GM19438 (cell line): ENCODE measurements around the gene C3orf18.

Source experiments
- ATAC-seq: cut with Tn5 transposase; IDR thresholded peaks from one replicate; pipeline ENCODE4 v1.9.1; 2021; ENCODE audit warnings: low read depth; ENCODE audit not compliant: unreplicated experiment

Gene C3orf18

DNA sequence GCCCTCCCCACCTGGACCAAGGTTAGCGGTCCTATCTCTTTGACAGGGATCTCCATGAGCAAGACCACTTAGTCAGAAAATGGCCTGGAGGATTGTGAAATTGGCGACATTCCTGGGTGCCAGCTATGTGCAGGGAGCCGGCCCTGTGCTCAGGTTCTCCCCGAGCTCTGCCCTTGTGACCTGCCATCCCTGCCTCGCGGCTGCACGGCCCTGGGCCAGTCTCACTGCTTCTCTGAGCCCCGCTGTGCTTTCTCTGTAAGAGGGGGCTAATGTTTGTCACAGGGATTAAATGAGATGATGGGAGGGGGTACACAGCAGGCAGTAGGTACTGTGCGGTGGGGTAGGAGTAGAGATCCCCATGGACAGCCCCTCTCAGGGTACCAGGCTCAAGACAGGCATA, 14.9 kb downstream of the C3orf18 start:
- no peak for ATAC-seq

DNA sequence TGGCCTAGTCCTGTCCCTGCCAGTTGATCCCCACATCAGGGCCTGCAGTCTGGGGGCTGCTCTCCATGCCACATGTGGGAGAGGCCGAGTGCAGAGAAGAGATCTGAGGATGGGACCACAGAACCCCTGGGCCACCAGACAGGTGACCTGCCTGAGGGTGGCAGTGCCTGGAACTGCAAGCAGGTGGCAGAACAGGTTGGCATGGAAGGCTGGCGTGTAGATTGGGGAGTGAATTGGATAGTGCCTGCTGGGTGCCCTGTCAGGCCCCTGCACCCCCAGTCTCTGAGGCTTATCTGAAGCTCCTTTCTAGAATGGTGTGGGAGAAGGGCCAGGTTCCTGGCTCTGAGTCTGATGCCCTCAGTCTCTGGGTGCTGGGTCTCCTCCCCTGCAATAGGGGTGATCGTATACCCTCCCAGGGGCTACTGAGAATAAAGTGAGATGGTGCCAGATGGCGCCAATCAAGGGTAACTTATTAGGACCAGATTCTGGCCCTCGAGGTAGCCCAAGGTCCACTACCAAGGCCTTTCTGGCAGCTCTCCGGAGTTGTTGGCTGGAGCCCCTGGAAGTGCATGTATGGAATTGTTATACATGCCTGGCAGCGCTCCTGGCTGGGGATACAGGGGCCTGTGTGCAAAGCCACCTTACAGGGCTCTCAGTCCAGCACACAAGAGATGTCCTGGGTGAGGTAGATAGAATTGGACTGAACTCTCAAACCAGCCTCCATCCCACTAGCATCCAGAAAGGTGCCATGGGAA, 15.7 kb downstream of the C3orf18 start:
- no peak for ATAC-seq

DNA sequence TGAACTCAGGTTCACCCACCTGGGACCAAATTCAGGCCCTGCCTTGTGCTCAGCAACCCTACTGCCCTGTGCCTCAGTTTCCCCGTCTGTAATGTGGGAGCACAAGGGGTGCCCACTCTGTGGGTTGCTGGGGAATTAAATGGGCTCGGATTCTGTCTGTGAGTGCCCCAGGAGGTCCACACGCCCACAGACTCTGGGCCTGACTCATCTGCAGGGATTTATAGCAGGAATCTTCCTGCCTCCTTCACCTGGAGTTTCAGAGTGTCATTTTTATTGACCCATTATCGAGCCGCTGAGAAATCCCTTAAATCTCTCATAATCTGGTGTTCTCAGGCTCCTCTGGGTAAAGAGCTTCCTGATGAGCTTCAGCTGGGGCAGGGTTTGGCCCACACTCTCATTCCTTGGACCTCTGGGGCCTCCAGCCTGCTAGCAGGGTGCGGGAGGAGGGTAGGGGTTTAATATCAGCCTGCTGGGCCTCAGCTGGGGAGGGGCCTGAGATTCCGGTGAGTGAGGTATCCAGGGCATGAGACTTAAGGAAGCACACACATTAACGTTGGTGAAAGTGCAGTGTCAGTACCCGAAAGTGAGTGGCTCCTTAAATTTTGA, 16.4 kb downstream of the C3orf18 start:
- no peak for ATAC-seq

DNA sequence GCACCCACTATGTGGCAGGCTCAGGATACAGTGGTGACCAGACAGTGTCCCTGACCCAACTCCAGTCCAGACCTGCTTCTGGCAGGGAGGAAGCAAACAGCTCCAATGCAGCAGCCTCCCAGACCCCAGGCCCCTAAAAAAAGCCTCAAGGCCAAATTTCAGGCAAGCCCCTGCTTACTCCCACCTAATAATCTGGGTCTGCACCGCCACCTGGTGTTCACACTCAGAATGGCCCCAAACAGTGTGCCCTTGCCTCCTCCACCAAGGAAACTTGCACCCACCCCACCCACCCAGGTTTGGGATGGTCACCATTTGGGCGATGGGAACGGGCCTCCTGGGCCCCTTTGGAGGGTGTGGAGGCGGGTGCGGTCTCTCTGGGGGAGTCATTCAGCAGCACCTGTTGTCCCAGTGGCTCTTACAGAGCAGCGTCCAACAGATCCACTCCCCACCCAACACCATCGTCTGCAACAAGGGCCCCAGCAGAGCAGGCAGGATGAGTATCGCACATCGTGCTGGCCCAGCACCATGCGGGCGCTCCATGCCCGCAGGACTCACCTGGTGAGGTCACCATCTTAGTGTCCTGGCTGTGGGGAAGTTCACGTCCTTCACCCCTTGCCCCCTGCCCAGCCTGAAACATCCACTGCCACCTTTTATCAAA, 17.3 kb downstream of the C3orf18 start:
- ATAC-seq: no peak

DNA sequence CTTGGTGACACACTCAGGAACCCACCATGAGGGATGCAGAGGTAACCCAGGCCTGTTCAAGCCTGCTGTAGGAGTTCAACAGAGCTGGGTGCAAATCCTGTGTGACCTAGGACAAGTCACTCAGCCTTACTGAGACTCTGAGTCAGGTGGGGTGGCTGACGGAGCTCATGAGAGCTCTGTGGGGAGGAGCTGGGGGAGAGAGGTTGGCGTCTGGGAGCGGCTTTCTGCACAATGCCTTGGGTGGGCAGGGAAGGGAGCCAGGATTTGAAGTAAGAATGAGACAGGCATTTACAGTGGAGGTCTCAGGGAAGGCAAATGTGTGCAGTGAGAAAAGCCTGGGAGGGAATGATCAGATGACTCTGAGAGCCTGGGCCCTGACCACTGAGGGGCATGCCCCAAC, 18.3 kb downstream of the C3orf18 start:
- ATAC-seq: no peak

DNA sequence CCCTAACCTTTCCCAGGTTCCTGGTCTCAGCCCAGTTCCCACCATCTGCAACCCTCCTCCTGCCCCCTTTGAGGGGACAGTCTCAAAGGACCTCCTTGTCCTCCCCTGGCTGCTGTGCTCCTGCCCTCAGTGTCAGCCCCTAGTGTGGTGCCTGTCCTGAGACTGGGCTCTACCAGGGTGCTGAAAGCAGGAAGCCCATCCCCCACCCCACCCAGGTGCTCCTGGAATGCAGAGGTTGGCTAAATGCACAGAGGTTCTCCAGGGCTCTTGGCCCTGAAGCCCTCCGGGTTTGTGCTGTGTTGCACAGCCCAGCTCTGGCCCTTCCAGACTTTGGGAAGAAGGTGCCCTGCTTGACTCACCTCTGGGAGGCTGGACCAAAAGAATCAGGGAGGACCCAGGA, 21.8 kb downstream of the C3orf18 start:
- ATAC-seq: no peak

DNA sequence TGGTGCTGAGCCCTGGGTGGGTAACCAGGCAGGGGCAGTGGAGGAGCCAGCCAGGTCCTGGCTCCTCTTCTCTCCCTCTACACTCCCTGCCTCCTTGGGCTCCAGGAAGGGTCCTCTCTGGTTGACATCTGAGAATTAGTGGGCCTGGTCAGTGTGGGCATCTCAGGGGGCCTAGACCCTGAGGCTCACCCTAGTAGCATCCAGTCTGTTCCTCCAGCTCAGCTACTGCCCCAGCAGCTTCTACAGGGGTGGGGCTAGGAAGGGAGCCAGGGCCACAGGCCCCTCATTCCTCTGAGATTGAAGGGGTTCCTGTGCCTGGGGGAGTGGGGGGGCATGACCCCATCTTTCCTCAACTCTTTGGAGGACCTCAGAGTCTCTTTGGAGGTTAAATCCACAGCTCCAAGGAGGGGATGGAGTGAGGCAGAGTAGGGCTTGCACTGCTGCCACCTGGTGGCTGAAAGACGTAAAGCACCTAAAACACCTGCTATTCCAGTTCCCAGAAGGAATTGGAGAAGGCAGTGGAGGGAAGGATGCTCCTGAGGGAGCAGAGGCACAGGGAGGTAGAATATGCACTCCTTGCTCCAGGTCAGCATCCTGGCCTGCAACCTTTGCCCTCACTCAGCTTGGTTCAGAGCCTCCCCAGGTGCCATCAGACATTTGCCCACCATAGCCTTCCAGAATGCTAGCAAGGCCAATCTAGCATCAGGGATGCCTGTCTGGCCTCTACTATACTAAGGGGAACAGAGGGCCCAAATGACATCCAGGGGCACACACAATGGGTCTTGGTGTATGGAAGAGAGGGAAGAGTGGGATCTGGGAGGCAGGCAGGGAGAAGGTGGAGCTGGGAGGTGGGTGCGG, 25.1 kb downstream of the C3orf18 start:
- ATAC-seq: no peak

DNA sequence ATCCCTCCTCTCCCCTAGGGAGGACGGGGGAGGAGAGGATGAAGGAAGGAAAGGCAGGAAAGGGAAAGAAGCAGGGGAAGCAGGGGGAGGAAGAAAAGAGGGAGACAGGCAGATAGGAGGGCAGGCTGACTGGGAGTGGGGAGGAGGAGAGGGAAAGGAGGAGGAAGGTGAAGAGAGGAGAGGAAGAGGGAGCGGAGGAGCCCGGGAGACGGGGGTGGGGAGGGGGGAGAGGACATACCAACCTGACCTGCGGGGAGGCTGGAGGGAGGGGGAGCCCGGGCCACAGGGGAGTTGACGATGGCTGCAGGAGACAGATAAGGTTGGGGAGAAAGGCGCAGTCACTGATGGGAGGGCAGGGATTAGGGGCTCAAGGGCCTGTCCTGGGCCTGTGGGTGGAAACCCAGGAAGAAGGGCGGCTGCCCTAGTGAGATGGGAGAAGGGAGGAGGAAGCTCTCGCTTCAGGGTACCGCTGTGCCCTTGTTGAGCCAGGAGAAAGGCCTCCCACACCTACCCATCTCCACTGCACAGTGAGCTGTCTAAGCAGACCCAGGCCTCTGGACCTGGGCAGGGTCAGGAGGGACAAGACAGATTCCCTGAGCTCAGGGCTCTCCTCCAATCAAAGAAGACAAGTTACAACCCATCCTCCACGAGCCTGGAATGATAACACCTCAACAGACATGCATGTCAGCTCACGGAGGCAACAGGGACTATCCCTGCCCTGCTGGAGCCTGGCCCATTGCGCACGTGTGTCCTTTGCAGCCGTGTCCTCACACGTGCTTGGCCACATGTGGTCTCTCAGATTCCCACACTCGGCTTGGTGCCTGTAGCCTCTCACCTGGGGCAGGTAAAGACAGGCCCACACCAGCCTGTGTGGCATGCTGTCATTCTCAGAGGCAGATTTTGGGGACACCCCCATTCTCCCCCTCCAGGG, 27.9 kb downstream of the C3orf18 start:
- no peak for ATAC-seq

DNA sequence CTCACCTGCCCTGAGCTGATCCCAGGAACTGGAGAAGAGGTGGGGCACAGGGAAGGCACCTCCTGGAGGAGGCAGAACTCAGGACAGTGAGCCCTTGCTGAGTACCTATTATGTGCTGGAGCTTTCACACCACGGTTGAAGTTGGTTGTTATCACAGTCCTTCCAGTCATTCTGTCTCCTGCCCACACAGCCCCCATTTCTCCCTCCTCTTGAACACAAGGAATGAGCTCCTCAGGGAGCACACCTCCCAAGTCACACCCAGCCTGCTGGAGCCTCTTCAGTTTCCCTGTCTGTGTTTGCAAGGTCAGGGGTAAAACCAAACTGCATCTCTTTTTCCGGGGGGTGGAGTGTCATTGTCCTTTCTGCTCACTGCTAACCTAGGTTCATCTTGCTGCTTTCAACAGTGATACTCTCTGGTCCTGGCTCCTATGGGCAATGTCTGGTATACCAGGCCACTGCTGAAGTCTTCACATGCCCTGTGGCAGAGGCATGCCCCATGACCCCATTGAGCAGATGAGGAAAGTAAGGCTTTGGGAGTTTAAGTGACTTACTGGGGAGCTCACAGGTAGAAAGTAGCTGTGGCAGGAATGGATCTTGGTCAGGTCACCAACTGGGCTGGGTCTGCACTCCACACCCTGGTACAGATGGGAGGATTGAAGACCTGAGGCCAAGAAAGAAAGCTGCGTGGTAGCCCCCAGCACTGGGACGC, 30.0 kb downstream of the C3orf18 start:
- ATAC-seq: no peak

DNA sequence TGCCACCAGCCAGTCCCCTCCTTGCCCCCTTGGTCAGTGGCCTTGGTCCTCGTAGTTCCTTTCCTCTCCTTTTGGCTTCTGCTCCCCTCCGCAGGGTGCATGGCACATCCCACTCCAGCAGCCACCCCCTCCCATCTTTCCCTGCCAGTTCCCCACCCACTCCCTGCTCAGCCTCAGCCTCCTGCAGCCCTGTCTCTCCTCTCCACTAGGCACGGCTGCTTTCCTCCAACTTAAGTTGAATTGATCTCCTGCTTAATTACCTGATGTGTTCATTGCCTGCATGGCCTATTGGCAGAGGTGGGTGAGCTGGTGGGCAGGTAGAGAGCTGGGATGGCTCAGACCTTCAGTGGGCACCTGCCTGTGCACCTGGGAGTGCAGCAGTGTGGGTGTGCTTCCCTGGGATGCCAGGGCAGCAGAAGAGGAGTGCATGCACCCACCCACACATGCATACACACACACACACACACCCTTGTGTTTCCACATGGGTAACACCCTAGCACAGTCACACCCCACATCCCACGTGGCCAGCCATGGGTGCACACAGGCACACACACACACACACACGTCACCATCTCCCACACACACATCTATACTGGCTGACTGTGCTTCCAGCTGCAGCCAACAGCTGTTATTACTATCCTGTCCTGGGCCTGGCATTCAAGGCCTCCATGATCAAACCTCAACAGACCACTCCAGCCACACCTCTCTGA, 30.9 kb downstream of the C3orf18 start:
- ATAC-seq: no peak

DNA sequence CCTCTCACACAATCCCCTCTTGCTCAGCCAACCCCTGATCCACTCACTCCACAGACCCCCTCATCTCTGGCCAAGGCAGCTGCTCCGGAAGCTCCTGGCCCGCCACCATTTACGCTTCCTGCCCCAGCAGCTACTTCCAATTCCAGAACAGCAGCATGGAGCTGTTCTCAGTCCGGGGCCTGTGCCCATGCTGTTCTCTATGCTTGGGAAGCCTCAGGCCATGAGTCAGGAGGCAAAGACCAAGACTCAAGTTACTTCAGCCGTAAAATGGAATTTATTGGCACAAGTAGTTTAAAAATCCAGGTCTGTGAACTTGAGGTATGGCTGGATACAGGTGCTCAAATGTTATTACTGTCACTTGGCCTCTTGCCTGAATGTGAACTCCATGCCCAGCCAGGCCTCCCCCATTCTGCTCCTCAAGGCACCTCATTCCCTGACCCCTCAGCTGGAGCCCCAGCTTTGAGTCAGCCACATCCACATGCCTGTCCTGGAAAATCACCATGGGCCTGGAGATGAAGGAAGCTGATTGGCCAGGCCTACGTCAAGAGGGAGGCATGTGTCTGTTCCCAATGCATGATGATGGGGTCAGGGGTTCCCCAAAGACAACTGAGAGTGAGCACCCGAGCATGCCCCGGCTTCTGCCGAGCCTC, 32.7 kb downstream of the C3orf18 start:
- no peak for ATAC-seq

DNA sequence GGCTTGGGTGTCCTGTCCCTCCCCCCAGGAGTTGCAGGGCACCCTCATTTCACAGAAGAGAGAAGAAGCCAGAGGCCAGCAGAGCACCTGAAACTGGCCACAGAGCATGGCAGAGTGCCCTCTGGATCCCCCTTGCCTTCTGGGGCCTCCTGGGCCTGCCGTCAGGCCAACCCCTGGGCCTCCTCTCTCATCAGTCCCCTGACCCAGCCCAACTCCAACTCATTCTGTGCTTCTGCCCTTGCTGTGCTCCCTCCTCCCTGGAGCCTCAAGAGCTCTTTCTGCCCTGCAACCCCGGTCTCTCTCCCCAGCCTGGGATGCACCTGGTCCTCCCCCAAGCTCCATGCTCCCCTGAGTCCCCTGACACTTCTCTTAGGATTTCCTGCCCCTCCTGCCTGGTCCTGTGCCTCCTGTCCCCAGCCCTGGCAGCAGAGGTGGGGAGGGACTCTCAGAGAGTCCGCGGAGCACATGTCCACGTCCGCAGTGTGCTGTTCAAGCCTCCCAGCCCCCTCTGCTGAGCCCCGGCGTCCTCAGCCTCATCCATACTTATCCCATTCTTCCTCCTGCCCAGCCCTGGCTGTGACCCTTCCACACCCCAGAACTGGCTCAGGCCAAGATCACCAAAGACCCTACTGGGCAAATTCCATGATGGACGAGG, 33.6 kb downstream of the C3orf18 start:
- ATAC-seq: no peak

DNA sequence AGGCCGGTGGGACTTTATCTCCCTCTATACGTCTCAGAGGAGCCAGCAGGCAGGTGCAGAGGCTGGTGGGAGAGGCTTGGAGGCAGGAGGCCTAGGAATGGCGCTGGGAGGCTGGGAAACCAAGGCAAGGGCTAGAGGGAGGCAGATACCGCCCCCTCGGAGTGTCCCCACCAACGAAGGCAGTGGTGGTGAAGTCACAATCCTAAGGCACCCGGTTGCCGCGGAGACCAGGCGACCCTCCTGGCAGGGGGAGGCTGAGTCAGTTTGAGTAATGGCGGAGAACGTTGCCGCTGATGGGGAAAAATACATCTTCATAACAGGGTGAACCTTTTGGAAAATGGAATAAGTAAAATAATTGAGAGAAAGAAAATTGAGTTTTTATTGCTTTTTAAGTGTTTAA, 34.2 kb downstream of the C3orf18 start:
- ATAC-seq: no peak

DNA sequence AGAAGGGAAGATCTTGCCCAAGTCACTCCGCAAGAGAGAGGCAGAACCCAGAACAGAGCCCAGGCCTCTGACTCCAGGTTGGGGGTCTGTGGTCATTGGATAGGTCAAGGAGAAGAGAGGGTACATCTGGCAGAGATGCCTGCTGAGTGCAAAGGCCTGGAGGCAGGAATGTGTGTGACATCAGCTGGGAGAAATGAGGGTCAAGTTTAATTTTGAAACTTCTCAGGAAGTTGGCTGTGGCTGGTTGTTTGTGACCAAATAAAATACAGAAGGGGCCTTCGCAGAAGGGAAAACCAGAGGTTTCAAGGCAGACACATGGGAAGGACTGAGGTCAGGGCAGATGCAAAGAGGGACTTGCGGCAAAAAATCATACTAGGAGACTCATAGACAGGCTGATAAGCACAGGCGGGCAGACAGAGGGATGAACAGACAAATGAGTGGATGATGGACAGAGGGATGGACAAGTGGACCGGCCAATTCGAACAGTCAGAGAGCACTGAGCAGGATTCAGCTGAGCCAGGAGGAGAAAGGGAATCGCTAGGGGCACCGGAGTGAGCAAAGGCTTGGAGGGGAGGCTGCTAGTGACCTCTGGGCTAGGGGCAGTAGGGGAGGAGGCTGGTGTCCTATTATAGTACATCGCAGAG, 35.4 kb downstream of the C3orf18 start:
- no peak for ATAC-seq

DNA sequence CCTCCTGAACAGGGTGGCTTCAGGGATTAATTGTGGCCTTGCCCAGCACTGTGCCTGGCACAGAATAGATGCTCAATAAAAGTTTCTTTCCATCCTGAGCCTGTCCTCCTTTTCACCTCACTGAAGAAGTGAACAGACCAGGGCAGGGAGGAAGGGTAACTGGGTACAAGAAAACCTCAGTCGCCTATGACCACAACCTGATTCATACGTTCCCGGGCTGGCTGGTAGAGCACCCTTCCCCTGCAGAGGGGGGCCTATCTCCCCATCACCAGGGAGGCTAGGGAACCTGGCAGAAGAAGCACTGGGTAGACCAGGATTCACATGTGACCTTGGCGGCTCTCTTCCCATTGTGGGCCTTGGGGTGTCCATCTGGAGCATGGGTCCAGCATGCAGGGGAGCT, 36.3 kb downstream of the C3orf18 start:
- no peak for ATAC-seq

DNA sequence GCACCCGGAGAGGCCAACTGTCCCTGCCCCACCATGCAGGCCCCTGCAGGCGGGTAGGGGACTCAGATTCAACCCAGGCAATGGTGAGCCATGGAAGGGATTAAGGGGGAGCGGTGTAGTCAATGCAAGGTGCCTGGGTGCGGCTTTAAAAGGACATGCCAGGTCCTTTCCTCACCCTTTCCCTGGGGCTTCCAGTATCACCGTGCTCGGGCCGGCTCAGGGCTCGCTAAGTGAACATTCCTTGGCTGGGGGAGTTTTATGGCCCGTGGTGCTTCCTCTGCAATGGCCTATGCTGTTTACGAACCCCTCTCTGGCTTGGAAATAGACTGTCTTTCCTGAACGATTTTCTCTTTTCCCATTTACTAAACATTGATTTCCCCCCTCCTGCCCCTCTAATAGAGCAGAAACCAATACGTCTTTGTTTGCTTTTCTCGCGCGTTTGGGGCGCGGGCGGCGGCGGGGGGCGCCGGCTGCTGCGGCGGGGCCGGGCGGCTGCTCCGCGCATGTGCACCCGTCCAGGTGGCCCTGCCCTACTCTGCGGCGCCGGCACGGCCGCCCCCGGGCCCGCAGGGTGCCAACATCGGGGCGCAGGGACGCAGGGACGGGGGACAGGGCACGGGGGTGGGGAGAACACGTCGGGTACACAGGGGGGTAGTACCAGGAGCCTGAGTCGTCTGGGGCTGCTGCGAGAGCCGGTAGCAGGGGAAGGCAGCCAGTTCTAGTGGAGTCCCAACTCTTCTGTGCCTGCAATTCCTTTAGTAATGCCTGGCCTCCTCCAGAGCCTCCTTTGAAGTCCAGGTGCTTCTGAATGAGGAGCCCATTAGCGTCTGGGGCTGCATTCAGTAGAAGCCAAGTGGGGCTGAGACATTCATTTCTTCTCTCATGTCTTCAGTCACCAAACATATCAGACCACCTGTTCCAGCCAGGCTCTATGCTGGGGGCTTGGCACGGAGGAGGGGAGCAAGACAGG, 37.3 kb downstream of the C3orf18 start:
- ATAC-seq: no peak
